Liver (tissue), 9 donors: ENCODE measurements around the gene KLK15. TPM values are rescaled to one million over a fixed set of nuclear protein-coding genes. Genes with fewer than 3 reads are reported as not detected.

ENCODE experiments used
- DNase-seq: peaks from one replicate; pipeline ENCODE4 v3.0.0-alpha.2; 2017; ENCODE audit warnings: low spot score
- H3K27ac ChIP-seq, 2 donors: one replicate each; pipeline ENCODE4 v1.7.0; 2013; ENCODE audit warnings: inconsistent platforms in 2 of 2, low read length in 2 of 2, control low read depth in 1 of 2, low read depth in 1 of 2, mild to moderate bottlenecking in 1 of 2
- H3K27me3 ChIP-seq, 4 donors: one replicate each; pipeline versions ENCODE4 v1.6.1 to v1.7.0; 2013; ENCODE audit warnings: low read length in 3 of 4, inconsistent platforms in 1 of 4, mild to moderate bottlenecking in 1 of 4, moderate library complexity in 1 of 4; ENCODE audit not compliant: control insufficient read depth in 4 of 4, insufficient read depth in 4 of 4
- H3K36me3 ChIP-seq, 4 donors: one replicate each; pipeline versions ENCODE4 v1.6.1 to v1.7.0; 2013; ENCODE audit warnings: low read length in 3 of 4, mild to moderate bottlenecking in 3 of 4, low read depth in 1 of 4, moderate library complexity in 1 of 4; ENCODE audit not compliant: control insufficient read depth in 4 of 4, insufficient read depth in 3 of 4
- H3K4me1 ChIP-seq, 4 donors: one replicate each; pipeline versions ENCODE4 v1.6.1 to v1.7.0; 2013; ENCODE audit warnings: low read length in 3 of 4, mild to moderate bottlenecking in 3 of 4, moderate library complexity in 1 of 4; ENCODE audit not compliant: control insufficient read depth in 4 of 4, insufficient read depth in 4 of 4
- H3K4me3 ChIP-seq, 3 donors: one replicate each; pipeline versions ENCODE4 v1.6.1 to v1.7.0; 2013; ENCODE audit warnings: low read length in 3 of 3, control low read depth in 1 of 3, low read depth in 1 of 3, mild to moderate bottlenecking in 1 of 3
- H3K9ac ChIP-seq, 2 donors: one replicate each; pipeline ENCODE4 v1.7.0; 2013; ENCODE audit warnings: low read length in 2 of 2, mild to moderate bottlenecking in 2 of 2, moderate library complexity in 2 of 2, control low read depth in 1 of 2, low read depth in 1 of 2
- H3K9me3 ChIP-seq, 4 donors: one replicate each; pipeline versions ENCODE4 v1.6.1 to v1.7.0; 2013; ENCODE audit warnings: low read length in 3 of 4; ENCODE audit not compliant: control insufficient read depth in 4 of 4
- EGR1 ChIP-seq, 2 donors: IDR thresholded peaks; 2 replicates each; pipeline ENCODE4 v1.6.1; 2016 to 2018; ENCODE audit warnings: antibody characterized with exemption in 2 of 2, low read depth in 2 of 2
- FOXA2 ChIP-seq: IDR thresholded peaks from 2 replicates; pipeline ENCODE4 v1.6.1; 2016; ENCODE audit warnings: antibody characterized with exemption
- GABPA ChIP-seq, 2 donors: IDR thresholded peaks in 1 of 2; conservative IDR thresholded peaks in 1 of 2; 2 replicates each; pipeline ENCODE4 v1.6.1; 2016; ENCODE audit warnings: antibody characterized with exemption in 2 of 2, mild to moderate bottlenecking in 1 of 2, moderate library complexity in 1 of 2
- HNF4A ChIP-seq, 2 donors: conservative IDR thresholded peaks; 2 replicates each; pipeline ENCODE4 v1.6.1; 2016; ENCODE audit warnings: antibody characterized with exemption in 2 of 2, mild to moderate bottlenecking in 2 of 2
- HNF4G ChIP-seq: IDR thresholded peaks from 2 replicates; pipeline ENCODE4 v1.6.1; 2016; ENCODE audit warnings: antibody characterized with exemption
- NR2F2 ChIP-seq: IDR thresholded peaks from 2 replicates; pipeline ENCODE4 v1.6.1; 2016; ENCODE audit warnings: antibody characterized with exemption
- RAD21 ChIP-seq, 2 donors: IDR thresholded peaks; 2 replicates each; pipeline ENCODE4 v1.6.1; 2016; ENCODE audit warnings: antibody characterized with exemption in 2 of 2, mild to moderate bottlenecking in 2 of 2
- RXRA ChIP-seq, 2 donors: IDR thresholded peaks; 2 replicates each; pipeline ENCODE4 v1.6.1; 2017 to 2018; ENCODE audit warnings: antibody characterized with exemption in 2 of 2, mild to moderate bottlenecking in 1 of 2
- TAF1 ChIP-seq: conservative IDR thresholded peaks from 2 replicates; pipeline ENCODE4 v1.6.1; 2016; ENCODE audit warnings: antibody characterized with exemption, mild to moderate bottlenecking
- YY1 ChIP-seq: IDR thresholded peaks from 2 replicates; pipeline ENCODE4 v1.6.1; 2016; ENCODE audit warnings: antibody characterized with exemption, mild to moderate bottlenecking
- WGBS: extraction: QIAGEN DNeasy Blood & Tissue Kit; methylation state at CpG from one replicate; pipeline ENCODE4 v1.1.7; 2013; 5-methylcytosine and 5-hydroxymethylcytosine counted together
- polyA plus RNA-seq, 2 donors: library from polyadenylated mRNA; stranded (reverse) in 1 of 2; unstranded in 1 of 2; fragments of 200-250 nt in 1 of 2; fragments of >200 nt in 1 of 2; fragmentation: Nextera tagmentation in 1 of 2; extraction: Ambion mirVana in 1 of 2; gene quantifications; one replicate each; pipeline versions ENCODE4 v1.2.1 to v1.2.3, GENCODE V29; 2013 to 2015
- total RNA-seq, 2 donors: library from RNA; depleted of rRNA; stranded (reverse); fragments of >200 nt; gene quantifications; one replicate each; pipeline ENCODE4 v1.2.3, GENCODE V29; 2014
- TF ChIP-seq, protein P1 (sequence below): IDR thresholded peaks from 2 replicates; pipeline ENCODE4 v1.6.1; 2016; ENCODE audit warnings: antibody characterized with exemption, mild to moderate bottlenecking
- TF ChIP-seq, protein P2 (sequence below): IDR thresholded peaks from 2 replicates; pipeline ENCODE4 v1.6.1; 2016; ENCODE audit warnings: antibody characterized with exemption
- TF ChIP-seq, protein P3 (sequence below): fragments of 150-350 bp; IDR thresholded peaks from 2 replicates; pipeline ENCODE4 v1.5.1; 2017; ENCODE audit warnings: improper control_type of control experiment, low read depth, low read length; ENCODE audit not compliant: missing input control
- TF ChIP-seq, protein P4 (sequence below): IDR thresholded peaks from 2 replicates; pipeline ENCODE4 v1.6.1; 2016; ENCODE audit warnings: antibody characterized with exemption
- TF ChIP-seq, protein P5 (sequence below): IDR thresholded peaks from 2 replicates; pipeline ENCODE4 v1.6.1; 2016; ENCODE audit warnings: antibody characterized with exemption
- donor health status: healthy.
- donor health status: healthy.
- donor health status: healthy.
- donor health status: healthy.
- donor health status: healthy.

KLK15 gene
- total and polyA plus RNA-seq, 4 donors: not detected

DNA sequence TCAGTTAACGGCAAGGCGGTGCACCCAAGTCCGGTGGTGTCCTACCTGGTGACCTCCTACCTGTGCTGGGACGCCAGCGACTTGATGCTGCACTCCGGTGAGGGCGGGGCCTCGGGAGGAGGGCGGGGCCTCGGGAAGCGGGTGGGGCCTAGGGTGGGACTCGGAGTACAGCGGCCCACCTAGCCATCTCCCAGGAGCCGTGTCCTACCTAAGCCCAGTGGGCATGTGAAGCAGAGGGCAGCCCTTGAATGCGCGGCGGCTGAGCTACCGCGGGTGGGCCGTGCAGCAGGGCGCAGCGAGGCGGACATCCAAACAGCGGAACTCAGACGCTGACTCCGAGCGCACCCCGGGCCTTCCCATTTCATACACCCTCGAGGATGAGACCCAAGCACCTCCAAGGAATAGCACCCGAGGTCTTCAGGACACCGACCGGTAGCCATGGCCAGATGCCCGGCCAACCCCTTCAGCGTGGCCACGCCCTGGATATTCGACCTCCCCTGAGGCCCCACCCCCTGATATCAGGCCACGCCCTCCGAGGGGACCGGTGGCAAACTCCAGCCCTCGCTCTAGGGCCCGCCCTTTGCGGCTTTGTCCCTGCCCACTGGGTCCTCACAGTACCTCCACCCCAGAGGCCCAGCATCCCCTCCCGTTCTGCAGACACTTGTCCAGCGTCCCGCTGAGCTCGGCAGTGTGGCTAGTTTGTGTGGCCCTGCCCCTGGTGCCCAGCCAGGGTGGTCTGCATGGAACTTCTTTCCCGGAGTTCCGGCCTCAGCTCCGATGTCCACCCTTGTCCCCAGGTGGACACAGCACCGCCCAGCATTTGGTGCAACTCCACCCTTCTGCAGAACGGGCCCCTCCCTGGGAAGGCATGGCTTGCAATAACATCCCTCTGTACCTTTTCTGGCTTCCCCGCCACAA is 15.2 kb downstream of the KLK15 start:
- no peak overlapping the region for H3K4me3 ChIP-seq
- peak; percentile 72 for DNase-seq
- H3K4me1 ChIP-seq: no peaks in the 10 kb centered on the region
- H3K27me3 ChIP-seq: peaks cover 0 to 27% (median 13%) of the 10 kb centered on the region in 4 donors
- no peaks in the 10 kb centered on the region for H3K36me3 ChIP-seq
- H3K9me3 ChIP-seq: no peaks in the 10 kb centered on the region
- no peak overlapping the region for H3K9ac ChIP-seq
- WGBS: 8% methylated on average over 52 of the region's 52 CpGs
- no peak for TF ChIP-seq HNF4A (conservative IDR thresholded peaks at IDR 0.05)
- TF ChIP-seq, protein P1, sequence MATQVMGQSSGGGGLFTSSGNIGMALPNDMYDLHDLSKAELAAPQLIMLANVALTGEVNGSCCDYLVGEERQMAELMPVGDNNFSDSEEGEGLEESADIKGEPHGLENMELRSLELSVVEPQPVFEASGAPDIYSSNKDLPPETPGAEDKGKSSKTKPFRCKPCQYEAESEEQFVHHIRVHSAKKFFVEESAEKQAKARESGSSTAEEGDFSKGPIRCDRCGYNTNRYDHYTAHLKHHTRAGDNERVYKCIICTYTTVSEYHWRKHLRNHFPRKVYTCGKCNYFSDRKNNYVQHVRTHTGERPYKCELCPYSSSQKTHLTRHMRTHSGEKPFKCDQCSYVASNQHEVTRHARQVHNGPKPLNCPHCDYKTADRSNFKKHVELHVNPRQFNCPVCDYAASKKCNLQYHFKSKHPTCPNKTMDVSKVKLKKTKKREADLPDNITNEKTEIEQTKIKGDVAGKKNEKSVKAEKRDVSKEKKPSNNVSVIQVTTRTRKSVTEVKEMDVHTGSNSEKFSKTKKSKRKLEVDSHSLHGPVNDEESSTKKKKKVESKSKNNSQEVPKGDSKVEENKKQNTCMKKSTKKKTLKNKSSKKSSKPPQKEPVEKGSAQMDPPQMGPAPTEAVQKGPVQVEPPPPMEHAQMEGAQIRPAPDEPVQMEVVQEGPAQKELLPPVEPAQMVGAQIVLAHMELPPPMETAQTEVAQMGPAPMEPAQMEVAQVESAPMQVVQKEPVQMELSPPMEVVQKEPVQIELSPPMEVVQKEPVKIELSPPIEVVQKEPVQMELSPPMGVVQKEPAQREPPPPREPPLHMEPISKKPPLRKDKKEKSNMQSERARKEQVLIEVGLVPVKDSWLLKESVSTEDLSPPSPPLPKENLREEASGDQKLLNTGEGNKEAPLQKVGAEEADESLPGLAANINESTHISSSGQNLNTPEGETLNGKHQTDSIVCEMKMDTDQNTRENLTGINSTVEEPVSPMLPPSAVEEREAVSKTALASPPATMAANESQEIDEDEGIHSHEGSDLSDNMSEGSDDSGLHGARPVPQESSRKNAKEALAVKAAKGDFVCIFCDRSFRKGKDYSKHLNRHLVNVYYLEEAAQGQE: no peak
- TF ChIP-seq HNF4G: no peak
- TF ChIP-seq, protein P2, sequence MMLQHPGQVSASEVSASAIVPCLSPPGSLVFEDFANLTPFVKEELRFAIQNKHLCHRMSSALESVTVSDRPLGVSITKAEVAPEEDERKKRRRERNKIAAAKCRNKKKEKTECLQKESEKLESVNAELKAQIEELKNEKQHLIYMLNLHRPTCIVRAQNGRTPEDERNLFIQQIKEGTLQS: no peak
- TF ChIP-seq RAD21 (IDR thresholded peaks at IDR 0.05): no peak
- no peak for TF ChIP-seq YY1
- TF ChIP-seq EGR1 (IDR thresholded peaks at IDR 0.05; ENCODE audit: low read depth in 2 of 2): no peak
- TF ChIP-seq, protein P3, sequence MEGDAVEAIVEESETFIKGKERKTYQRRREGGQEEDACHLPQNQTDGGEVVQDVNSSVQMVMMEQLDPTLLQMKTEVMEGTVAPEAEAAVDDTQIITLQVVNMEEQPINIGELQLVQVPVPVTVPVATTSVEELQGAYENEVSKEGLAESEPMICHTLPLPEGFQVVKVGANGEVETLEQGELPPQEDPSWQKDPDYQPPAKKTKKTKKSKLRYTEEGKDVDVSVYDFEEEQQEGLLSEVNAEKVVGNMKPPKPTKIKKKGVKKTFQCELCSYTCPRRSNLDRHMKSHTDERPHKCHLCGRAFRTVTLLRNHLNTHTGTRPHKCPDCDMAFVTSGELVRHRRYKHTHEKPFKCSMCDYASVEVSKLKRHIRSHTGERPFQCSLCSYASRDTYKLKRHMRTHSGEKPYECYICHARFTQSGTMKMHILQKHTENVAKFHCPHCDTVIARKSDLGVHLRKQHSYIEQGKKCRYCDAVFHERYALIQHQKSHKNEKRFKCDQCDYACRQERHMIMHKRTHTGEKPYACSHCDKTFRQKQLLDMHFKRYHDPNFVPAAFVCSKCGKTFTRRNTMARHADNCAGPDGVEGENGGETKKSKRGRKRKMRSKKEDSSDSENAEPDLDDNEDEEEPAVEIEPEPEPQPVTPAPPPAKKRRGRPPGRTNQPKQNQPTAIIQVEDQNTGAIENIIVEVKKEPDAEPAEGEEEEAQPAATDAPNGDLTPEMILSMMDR: no peak
- TF ChIP-seq, protein P4, sequence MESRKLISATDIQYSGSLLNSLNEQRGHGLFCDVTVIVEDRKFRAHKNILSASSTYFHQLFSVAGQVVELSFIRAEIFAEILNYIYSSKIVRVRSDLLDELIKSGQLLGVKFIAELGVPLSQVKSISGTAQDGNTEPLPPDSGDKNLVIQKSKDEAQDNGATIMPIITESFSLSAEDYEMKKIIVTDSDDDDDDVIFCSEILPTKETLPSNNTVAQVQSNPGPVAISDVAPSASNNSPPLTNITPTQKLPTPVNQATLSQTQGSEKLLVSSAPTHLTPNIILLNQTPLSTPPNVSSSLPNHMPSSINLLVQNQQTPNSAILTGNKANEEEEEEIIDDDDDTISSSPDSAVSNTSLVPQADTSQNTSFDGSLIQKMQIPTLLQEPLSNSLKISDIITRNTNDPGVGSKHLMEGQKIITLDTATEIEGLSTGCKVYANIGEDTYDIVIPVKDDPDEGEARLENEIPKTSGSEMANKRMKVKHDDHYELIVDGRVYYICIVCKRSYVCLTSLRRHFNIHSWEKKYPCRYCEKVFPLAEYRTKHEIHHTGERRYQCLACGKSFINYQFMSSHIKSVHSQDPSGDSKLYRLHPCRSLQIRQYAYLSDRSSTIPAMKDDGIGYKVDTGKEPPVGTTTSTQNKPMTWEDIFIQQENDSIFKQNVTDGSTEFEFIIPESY: no peak
- no peak overlapping the region for H3K27ac ChIP-seq

DNA sequence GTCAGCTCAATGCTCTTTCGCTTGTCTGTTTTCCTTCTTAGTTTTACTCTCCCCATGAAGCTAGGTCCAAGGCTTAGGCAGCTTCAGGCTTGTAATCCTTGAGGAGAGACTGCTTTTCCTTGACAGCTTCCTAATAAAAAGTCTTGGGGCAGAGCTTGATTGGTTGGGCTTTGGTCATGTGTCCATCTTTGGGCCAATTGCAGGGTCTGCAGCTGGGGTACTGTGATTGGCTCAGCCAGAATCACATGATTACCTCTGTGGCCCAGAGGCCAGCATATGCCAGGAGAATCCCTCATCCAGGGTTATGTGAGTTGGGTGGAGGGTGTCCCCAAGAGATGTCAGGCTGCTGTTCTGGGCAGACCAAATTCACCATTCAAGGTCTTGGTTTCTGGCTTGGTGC is 17.9 kb downstream of the KLK15 start:
- DNase-seq: no peak
- no peak overlapping the region for H3K27ac ChIP-seq
- WGBS: 90% methylated on average over 1 of the region's 1 CpG
- no peak overlapping the region for H3K9ac ChIP-seq
- H3K9me3 ChIP-seq: no peaks in the 10 kb centered on the region
- peaks cover 0 to 18% (median 13%) of the 10 kb centered on the region in 4 donors for H3K27me3 ChIP-seq
- H3K36me3 ChIP-seq: no peaks in the 10 kb centered on the region
- no peak overlapping the region for H3K4me3 ChIP-seq
- no peaks in the 10 kb centered on the region for H3K4me1 ChIP-seq
- TF ChIP-seq RXRA (IDR thresholded peaks at IDR 0.05) (no peak), EGR1 (IDR thresholded peaks at IDR 0.05; ENCODE audit: low read depth in 2 of 2) (no peak), RAD21 (IDR thresholded peaks at IDR 0.05) (no peak), GABPA (IDR thresholded peaks at IDR 0.05 in 1 of 2, conservative IDR thresholded peaks at IDR 0.05 in 1 of 2) (no peak), HNF4G (no peak), FOXA2 (no peak), YY1 (no peak), TAF1 (no peak), NR2F2 (no peak), HNF4A (conservative IDR thresholded peaks at IDR 0.05) (no peak)
- TF ChIP-seq, protein P1: no peak
- TF ChIP-seq, protein P3: no peak
- TF ChIP-seq, protein P5, sequence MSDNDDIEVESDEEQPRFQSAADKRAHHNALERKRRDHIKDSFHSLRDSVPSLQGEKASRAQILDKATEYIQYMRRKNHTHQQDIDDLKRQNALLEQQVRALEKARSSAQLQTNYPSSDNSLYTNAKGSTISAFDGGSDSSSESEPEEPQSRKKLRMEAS: no peak
